ENCODE data around the gene FMN1. TPM values are rescaled to one million over a fixed set of nuclear protein-coding genes. Genes with fewer than 3 reads are reported as not detected.

FMN1 gene
- total and polyA plus RNA-seq, 7 experiments from 2014 or later = 0.02 to 32.2 (median 1.0) TPM; not detected in 1

DNA sequence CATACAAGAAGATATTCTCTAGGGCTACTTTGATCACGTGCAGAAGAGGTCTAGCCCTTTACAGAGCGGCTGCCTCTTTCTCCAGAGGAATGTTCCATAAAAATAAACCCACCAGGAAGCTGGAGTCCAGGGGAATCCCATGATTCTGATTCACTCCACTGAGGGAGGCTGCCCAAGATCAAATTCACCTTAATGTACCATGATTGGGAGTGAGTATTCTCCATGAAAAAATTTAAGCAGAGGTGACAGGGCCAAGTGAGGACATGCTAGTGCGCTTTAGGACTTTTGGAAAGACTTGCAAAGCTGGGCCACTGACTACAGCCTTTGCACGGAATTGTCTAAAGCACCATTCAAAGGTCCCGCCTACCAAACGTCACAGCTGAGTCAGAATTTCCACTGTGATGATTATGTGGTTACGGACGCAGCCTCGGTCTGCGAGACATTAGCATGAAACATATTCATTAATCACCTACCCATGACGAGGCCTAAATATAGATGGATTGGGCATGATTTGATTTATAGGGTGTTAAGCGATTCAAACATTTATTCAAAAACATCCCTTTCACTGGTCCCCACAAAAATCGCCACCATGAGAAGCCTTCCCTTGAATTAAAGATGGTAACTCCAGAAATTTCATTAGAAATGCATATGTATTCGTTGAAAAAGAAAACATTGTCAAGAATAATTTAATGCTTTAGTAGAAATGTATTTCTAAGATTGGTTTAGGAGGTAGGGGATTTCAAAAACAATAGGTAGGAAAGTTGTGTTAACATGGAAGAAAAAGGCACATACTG, 324.1 kb downstream of the FMN1 start:
- ChIA-PET CTCF (no interaction called here), POLR2A (no interaction called here)
- Histone ChIP-seq H3K4me1 (ENCODE audit: control insufficient read depth in 2 of 2, insufficient read depth in 2 of 2, low read length in 2 of 2) (no peaks in the 10 kb centered on the region), H3K36me3 (ENCODE audit: control insufficient read depth in 2 of 3, insufficient read depth in 3 of 3, low read length in 3 of 3) (no peaks in the 10 kb centered on the region), H3K4me3 (ENCODE audit: low read length) (no peak overlapping the region), H3K27ac (ENCODE audit: low read depth, low read length) (no peak overlapping the region), H3K9me3 (ENCODE audit: control insufficient read depth in 2 of 3, low read length in 3 of 3) (no peaks in the 10 kb centered on the region), H3K27me3 (ENCODE audit: control insufficient read depth in 2 of 2, insufficient read depth in 2 of 2, low read length in 2 of 2) (no peaks in the 10 kb centered on the region)
- intact Hi-C loops (cut with micrococcal nuclease) = no loop called here
- no peak for DNase-seq
- Mint-ChIP-seq H3K27ac (no peak overlapping the region), H3K4me1 (peaks cover 0 to 7% (median 0%) of the 10 kb centered on the region in 7 donors), H3K9me3 (peaks cover 0 to 1% (median 0%) of the 10 kb centered on the region in 11 donors), H3K4me3 (no peak overlapping the region), H3K27me3 (peaks cover 0 to 8% (median 0%) of the 10 kb centered on the region in 5 donors), H3K36me3 (peaks cover 0 to 13% (median 0%) of the 10 kb centered on the region in 5 donors)
- no peak for ATAC-seq

DNA sequence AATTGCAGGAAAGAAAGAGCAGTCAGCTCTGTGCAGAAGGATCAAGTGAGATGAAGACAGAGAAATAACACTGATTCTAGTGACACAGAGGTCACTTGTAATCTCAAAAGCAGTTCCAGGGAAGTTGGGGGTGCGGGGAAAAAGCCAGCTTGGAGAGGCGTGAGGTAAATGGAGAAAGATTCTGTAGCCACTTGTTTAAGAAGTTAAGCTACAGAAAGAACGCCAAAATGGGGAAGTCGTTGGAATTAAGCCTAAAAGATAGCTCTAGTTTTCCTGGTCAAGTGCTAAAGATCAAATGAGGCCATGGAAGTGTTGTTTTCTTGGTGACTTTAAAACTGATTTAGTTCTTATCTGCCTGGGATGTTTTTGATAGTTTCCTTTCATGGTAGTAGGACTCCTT, 324.7 kb downstream of the FMN1 start:
- Histone ChIP-seq H3K4me3 (ENCODE audit: low read length) (no peak overlapping the region), H3K4me1 (ENCODE audit: control insufficient read depth in 2 of 2, insufficient read depth in 2 of 2, low read length in 2 of 2) (no peaks in the 10 kb centered on the region), H3K27me3 (ENCODE audit: control insufficient read depth in 2 of 2, insufficient read depth in 2 of 2, low read length in 2 of 2) (no peaks in the 10 kb centered on the region), H3K9me3 (ENCODE audit: control insufficient read depth in 2 of 3, low read length in 3 of 3) (no peaks in the 10 kb centered on the region), H3K27ac (ENCODE audit: low read depth, low read length) (no peak overlapping the region), H3K36me3 (ENCODE audit: control insufficient read depth in 2 of 3, insufficient read depth in 3 of 3, low read length in 3 of 3) (no peaks in the 10 kb centered on the region)
- H3K36me3 Mint-ChIP-seq = peaks cover 0 to 16% (median 0%) of the 10 kb centered on the region in 5 donors
- H3K27me3 Mint-ChIP-seq = peaks cover 0 to 4% (median 0%) of the 10 kb centered on the region in 5 donors
- H3K4me3 Mint-ChIP-seq = no peak overlapping the region
- no peak overlapping the region for H3K27ac Mint-ChIP-seq
- CTCF ChIA-PET = no interaction called here
- peaks cover 0 to 1% (median 0%) of the 10 kb centered on the region in 11 donors for H3K9me3 Mint-ChIP-seq
- POLR2A ChIA-PET = no interaction called here
- ATAC-seq (no peak), DNase-seq (no peak)
- intact Hi-C loops (cut with micrococcal nuclease) = no loop called here
- peaks cover 0 to 7% (median 0%) of the 10 kb centered on the region in 7 donors for H3K4me1 Mint-ChIP-seq

DNA sequence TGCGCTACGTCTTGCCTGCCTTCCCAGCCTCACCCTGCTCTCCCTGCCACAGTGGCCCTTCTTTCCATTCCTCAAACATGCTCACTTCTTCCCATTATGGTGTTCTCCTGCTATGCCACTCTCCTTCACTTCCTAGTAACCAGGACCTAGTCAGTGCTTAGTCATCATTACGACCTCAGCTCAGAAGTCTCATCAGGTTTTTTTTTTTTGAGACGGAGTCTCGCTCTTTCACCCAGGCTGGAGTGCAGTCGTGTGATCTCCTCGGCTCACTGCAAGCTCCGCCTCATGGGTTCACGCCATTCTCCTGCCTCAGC, 327.2 kb downstream of the FMN1 start:
- peaks cover 0 to 10% (median 0%) of the 10 kb centered on the region in 7 donors for H3K4me1 Mint-ChIP-seq
- peaks cover 0 to 1% (median 0%) of the 10 kb centered on the region in 11 donors for H3K9me3 Mint-ChIP-seq
- no peaks in the 10 kb centered on the region for H3K27me3 ChIP-seq (ENCODE audit: control insufficient read depth in 2 of 2, insufficient read depth in 2 of 2, low read length in 2 of 2)
- peaks cover 0 to 18% (median 0%) of the 10 kb centered on the region in 5 donors for H3K36me3 Mint-ChIP-seq
- no peaks in the 10 kb centered on the region for H3K9me3 ChIP-seq (ENCODE audit: control insufficient read depth in 2 of 3, low read length in 3 of 3)
- POLR2A ChIA-PET = no interaction called here
- H3K27ac Mint-ChIP-seq = peak overlapping the region in 1 of 9 donors; percentile 2
- DNase-seq (no peak), ATAC-seq (peak; percentile 63)
- no peaks in the 10 kb centered on the region for H3K4me1 ChIP-seq (ENCODE audit: control insufficient read depth in 2 of 2, insufficient read depth in 2 of 2, low read length in 2 of 2)
- CTCF ChIA-PET = no interaction called here
- no peak overlapping the region for H3K4me3 Mint-ChIP-seq
- no peaks in the 10 kb centered on the region for H3K36me3 ChIP-seq (ENCODE audit: control insufficient read depth in 2 of 3, insufficient read depth in 3 of 3, low read length in 3 of 3)
- H3K27ac ChIP-seq (ENCODE audit: low read depth, low read length) = no peak overlapping the region
- H3K27me3 Mint-ChIP-seq = peaks cover 0 to 2% (median 0%) of the 10 kb centered on the region in 5 donors
- intact Hi-C loops (cut with micrococcal nuclease) = no loop called here
- no peak overlapping the region for H3K4me3 ChIP-seq (ENCODE audit: low read length)

DNA sequence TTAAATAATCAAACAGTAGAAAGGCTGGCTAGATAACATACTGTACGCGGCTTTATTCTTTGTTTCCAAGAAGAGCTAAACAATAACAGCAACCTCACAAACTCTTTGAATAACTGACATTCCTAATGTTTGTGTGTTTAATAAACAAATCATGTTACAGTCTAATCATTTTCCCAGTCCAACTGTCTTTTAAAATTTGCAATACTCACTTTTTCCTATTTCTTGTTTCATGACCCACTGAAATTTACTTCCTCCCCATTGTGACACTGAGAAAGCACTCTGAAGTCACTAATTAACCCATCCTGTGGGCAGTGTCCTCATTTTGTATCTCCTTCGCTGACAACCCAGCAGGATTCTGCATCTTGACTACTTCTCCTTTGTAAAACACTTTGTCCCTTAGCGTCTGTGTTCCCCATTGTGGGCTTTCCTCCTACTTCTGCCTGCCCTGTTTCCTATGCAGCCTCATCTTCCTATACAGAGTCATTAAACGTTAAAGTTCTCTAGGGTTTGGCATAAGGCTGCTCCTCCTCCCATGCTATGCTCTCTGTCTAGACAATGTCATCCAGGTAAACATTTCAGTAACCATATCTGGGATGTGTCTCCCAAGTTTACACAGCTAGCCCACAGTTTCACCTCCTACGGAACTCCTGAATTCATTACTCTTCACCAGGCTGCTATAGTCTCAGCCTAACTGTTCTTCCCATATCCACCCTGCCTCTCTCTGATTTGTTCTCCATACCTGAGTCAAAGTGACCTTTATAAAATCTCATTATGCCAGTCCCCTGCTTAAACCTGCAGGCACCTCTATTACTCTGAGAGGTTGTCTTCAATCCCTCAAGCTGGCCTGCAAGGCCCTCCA, 327.8 kb downstream of the FMN1 start:
- peaks cover 0 to 2% (median 0%) of the 10 kb centered on the region in 5 donors for H3K27me3 Mint-ChIP-seq
- intact Hi-C loops (cut with micrococcal nuclease) = no loop called here
- CTCF ChIA-PET = no interaction called here

DNA sequence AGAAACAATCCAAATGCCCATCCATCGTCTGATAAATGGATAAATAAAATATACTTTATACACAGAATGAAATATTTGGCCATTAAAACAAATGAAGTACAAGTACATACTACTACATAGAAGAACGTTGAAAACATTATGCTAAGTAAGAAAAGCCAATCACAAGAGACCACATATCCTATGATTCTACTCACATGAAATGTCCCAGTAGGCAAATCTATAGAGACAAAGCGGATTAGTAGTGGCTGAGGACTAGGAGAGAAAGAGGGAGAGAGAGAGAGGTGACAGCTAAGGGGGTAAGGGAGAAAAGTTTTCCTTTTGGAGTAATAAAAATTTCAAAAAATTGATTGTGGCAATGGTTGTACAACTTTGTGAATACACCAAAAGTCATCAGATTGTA, 329.7 kb downstream of the FMN1 start:
- H3K4me1 Mint-ChIP-seq = peaks cover 0 to 12% (median 2%) of the 10 kb centered on the region in 7 donors
- H3K4me3 Mint-ChIP-seq = no peak overlapping the region
- H3K27me3 Mint-ChIP-seq = peaks cover 0 to 2% (median 0%) of the 10 kb centered on the region in 5 donors
- CTCF ChIA-PET = no interaction called here
- intact Hi-C loops (cut with micrococcal nuclease) = no loop called here
- Histone ChIP-seq H3K9me3 (ENCODE audit: control insufficient read depth in 2 of 3, low read length in 3 of 3) (no peaks in the 10 kb centered on the region), H3K36me3 (ENCODE audit: control insufficient read depth in 2 of 3, insufficient read depth in 3 of 3, low read length in 3 of 3) (no peaks in the 10 kb centered on the region), H3K27me3 (ENCODE audit: control insufficient read depth in 2 of 2, insufficient read depth in 2 of 2, low read length in 2 of 2) (no peaks in the 10 kb centered on the region), H3K27ac (ENCODE audit: low read depth, low read length) (no peak overlapping the region), H3K4me1 (ENCODE audit: control insufficient read depth in 2 of 2, insufficient read depth in 2 of 2, low read length in 2 of 2) (no peaks in the 10 kb centered on the region), H3K4me3 (ENCODE audit: low read length) (no peak overlapping the region)
- H3K36me3 Mint-ChIP-seq = peaks cover 0 to 14% (median 0%) of the 10 kb centered on the region in 5 donors
- no peak overlapping the region for H3K27ac Mint-ChIP-seq
- DNase-seq (no peak), ATAC-seq (no peak)
- peaks cover 0 to 1% (median 0%) of the 10 kb centered on the region in 11 donors for H3K9me3 Mint-ChIP-seq
- POLR2A ChIA-PET = no interaction called here

More for the DNA sequence above, 327.8 kb downstream of the FMN1 start:
- Histone ChIP-seq H3K36me3 (ENCODE audit: control insufficient read depth in 2 of 3, insufficient read depth in 3 of 3, low read length in 3 of 3) (no peaks in the 10 kb centered on the region), H3K4me3 (ENCODE audit: low read length) (no peak overlapping the region), H3K9me3 (ENCODE audit: control insufficient read depth in 2 of 3, low read length in 3 of 3) (no peaks in the 10 kb centered on the region), H3K27me3 (ENCODE audit: control insufficient read depth in 2 of 2, insufficient read depth in 2 of 2, low read length in 2 of 2) (no peaks in the 10 kb centered on the region), H3K27ac (ENCODE audit: low read depth, low read length) (no peak overlapping the region), H3K4me1 (ENCODE audit: control insufficient read depth in 2 of 2, insufficient read depth in 2 of 2, low read length in 2 of 2) (no peaks in the 10 kb centered on the region)
- H3K9me3 Mint-ChIP-seq = peaks cover 0 to 1% (median 0%) of the 10 kb centered on the region in 11 donors
- POLR2A ChIA-PET = no interaction called here
- peak overlapping the region in 2 of 9 donors; percentile 2 to 16 for H3K27ac Mint-ChIP-seq
- no peak overlapping the region for H3K4me3 Mint-ChIP-seq
- peaks cover 0 to 18% (median 0%) of the 10 kb centered on the region in 5 donors for H3K36me3 Mint-ChIP-seq
- H3K4me1 Mint-ChIP-seq = peaks cover 0 to 12% (median 2%) of the 10 kb centered on the region in 7 donors
- ATAC-seq (peak; percentile 72), DNase-seq (no peak)

DNA sequence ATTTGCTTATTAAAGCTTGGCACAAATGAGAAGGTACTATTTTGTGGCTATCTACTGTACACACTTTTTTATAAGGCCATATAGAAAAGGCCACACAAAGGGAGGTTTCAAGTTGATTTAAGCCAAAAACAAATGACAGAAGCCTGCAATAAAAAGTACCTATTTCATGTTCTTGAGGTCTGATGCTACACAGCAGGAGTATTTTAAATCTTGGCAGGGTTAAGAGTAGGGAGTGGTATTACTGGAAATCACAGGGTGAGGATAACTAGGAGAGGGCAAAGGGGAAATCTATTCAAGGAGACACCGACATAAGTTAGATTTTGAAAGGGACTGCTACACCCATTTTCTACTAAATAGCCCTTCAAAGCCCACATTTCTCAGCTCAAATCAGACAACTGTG, 330.5 kb downstream of the FMN1 start:
- ChIA-PET CTCF (no interaction called here), POLR2A (no interaction called here)
- Mint-ChIP-seq H3K36me3 (peaks cover 0 to 13% (median 0%) of the 10 kb centered on the region in 5 donors), H3K27ac (peak overlapping the region in 1 of 9 donors; percentile 8), H3K9me3 (no peaks in the 10 kb centered on the region), H3K27me3 (peaks cover 0 to 2% (median 0%) of the 10 kb centered on the region in 5 donors), H3K4me3 (peak overlapping the region in 1 of 10 donors; percentile 17), H3K4me1 (peaks cover 0 to 11% (median 2%) of the 10 kb centered on the region in 7 donors)
- DNase-seq (no peak), ATAC-seq (no peak)
- no peaks in the 10 kb centered on the region for H3K36me3 ChIP-seq (ENCODE audit: control insufficient read depth in 2 of 3, insufficient read depth in 3 of 3, low read length in 3 of 3)
- H3K27me3 ChIP-seq (ENCODE audit: control insufficient read depth in 2 of 2, insufficient read depth in 2 of 2, low read length in 2 of 2) = no peaks in the 10 kb centered on the region
- intact Hi-C loops (cut with micrococcal nuclease) = no loop called here
- no peaks in the 10 kb centered on the region for H3K4me1 ChIP-seq (ENCODE audit: control insufficient read depth in 2 of 2, insufficient read depth in 2 of 2, low read length in 2 of 2)
- no peaks in the 10 kb centered on the region for H3K9me3 ChIP-seq (ENCODE audit: control insufficient read depth in 2 of 3, low read length in 3 of 3)
- H3K27ac ChIP-seq (ENCODE audit: low read depth, low read length) = no peak overlapping the region
- no peak overlapping the region for H3K4me3 ChIP-seq (ENCODE audit: low read length)
